ENCODE measurements around the gene VPS26B. TPM values are rescaled to one million over a fixed set of nuclear protein-coding genes. Genes with fewer than 3 reads are reported as not detected.
"Not testable (repeated sequence)": the region's sequence is repeated elsewhere in the genome, so short reads cannot be mapped to it uniquely, and the experiment has no call there.

The VPS26B gene
- total RNA-seq, 1 experiment from 2014 or later = 69.4 TPM

GRCh38 chr11:134254433-134255183 is 30.1 kb downstream of the VPS26B start:
- H3K4me1 ChIP-seq (ENCODE audit: control insufficient read depth, insufficient read depth, low read length) = peaks cover 17% of the 10 kb centered on the region
- ChIA-PET CTCF (interaction anchor here (0.5 to 1.2 kb wide), 3 partner anchors 7 to 232 kb away, joined by 3 to 25 read pairs (median 4); no protein-coding TSS in a partner anchor), POLR2A (interaction anchor here (0.6 to 0.7 kb wide), 2 partner anchors 30 to 204 kb away, joined by 3 to 5 read pairs; partner anchors contain the start of gene VPS26B)
- no peak for DNase-seq (ENCODE audit: low read depth, low spot score)
- H3K27me3 ChIP-seq (ENCODE audit: control insufficient read depth, insufficient read depth, low read length) = no peaks in the 10 kb centered on the region
- no peak for TF ChIP-seq CTCF (IDR thresholded peaks at IDR 0.05)
- no peak for TF ChIP-seq REST (IDR thresholded peaks at IDR 0.05; ENCODE audit: insufficient read depth in 1 of 2, low read depth in 2 of 2, low read length in 1 of 2)
- TF ChIP-seq POLR2AphosphoS5 (IDR thresholded peaks at IDR 0.05; ENCODE audit: low read depth, low read length) = no peak
- no peak for TF ChIP-seq TCF7L2 (IDR thresholded peaks at IDR 0.05; ENCODE audit: low read depth, low read length)
- no peak for TF ChIP-seq SIN3A (IDR thresholded peaks at IDR 0.05; ENCODE audit: borderline replicate concordance, insufficient read depth, low read depth, low read length)
- in situ Hi-C loops (cut with HindIII; ENCODE audit: low pct_unique_long_range_greater_than_20kb, low sequenced_read_pairs) (no loop called here), intact Hi-C loops (cut with micrococcal nuclease; ENCODE audit: unreplicated experiment) (no loop called here)
- no peak for ATAC-seq
- H3K4me3 ChIP-seq (ENCODE audit: low read depth in 2 of 2, low read length in 2 of 2) = peak overlapping the region; percentile 99
- no peaks in the 10 kb centered on the region for H3K9me3 ChIP-seq (ENCODE audit: control insufficient read depth, insufficient read depth, low read depth, low read length)
- no peaks in the 10 kb centered on the region for H3K36me3 ChIP-seq (ENCODE audit: control insufficient read depth, insufficient read depth, low read length)
- H3K27ac ChIP-seq (ENCODE audit: low read length) = peak overlapping the region; percentile 73
- BruUV-seq (replicated peaks) = TSS peak; percentile 64

DNA sequence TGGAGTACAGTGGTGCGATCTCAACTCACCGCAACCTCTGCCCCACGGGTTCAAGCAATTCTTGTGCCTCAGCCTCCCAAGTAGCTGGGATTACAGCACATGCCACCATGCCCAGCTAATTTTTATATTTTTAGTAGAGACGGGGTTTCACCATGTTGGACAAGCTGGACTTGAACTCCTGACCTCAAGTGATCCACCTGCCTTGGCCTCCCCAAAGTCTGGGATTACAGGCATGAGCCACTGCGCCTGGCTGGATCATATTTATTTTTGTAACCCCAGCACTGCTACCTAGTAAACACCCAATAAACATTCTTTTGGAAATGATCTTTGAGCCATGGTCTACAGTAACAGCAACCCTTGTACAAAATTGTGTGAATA is 30.7 kb downstream of the VPS26B start:
- in situ Hi-C loops (cut with HindIII; ENCODE audit: low pct_unique_long_range_greater_than_20kb, low sequenced_read_pairs); H3K9me3 ChIP-seq (ENCODE audit: control insufficient read depth, insufficient read depth, low read depth, low read length); BruUV-seq (replicated peaks); H3K27me3 ChIP-seq (ENCODE audit: control insufficient read depth, insufficient read depth, low read length); ATAC-seq; H3K36me3 ChIP-seq (ENCODE audit: control insufficient read depth, insufficient read depth, low read length); H3K4me3 ChIP-seq (ENCODE audit: low read depth in 2 of 2, low read length in 2 of 2); intact Hi-C loops (cut with micrococcal nuclease; ENCODE audit: unreplicated experiment); CTCF ChIA-PET; H3K27ac ChIP-seq (ENCODE audit: low read length); DNase-seq (ENCODE audit: low read depth, low spot score): not testable (repeated sequence)
- POLR2A ChIA-PET = interaction anchor here (0.6 to 0.7 kb wide), 2 partner anchors 31 to 204 kb away, joined by 3 to 5 read pairs; partner anchors contain the start of gene VPS26B
- H3K4me1 ChIP-seq (ENCODE audit: control insufficient read depth, insufficient read depth, low read length) = peaks cover 17% of the 10 kb centered on the region

- Histone ChIP-seq H3K9me3 (ENCODE audit: control insufficient read depth, insufficient read depth, low read depth, low read length) (no peaks in the 10 kb centered on the region), H3K4me1 (ENCODE audit: control insufficient read depth, insufficient read depth, low read length) (peaks cover 13% of the 10 kb centered on the region), H3K4me3 (ENCODE audit: low read depth in 2 of 2, low read length in 2 of 2) (no peak overlapping the region), H3K27ac (ENCODE audit: low read length) (no peak overlapping the region), H3K27me3 (ENCODE audit: control insufficient read depth, insufficient read depth, low read length) (no peaks in the 10 kb centered on the region), H3K36me3 (ENCODE audit: control insufficient read depth, insufficient read depth, low read length) (0 out of 2 replicates have a peak, but pooled peaks cover 3% of the 10 kb centered on the region)
- no peak for TF ChIP-seq POLR2AphosphoS5 (IDR thresholded peaks at IDR 0.05; ENCODE audit: low read depth, low read length)
- no peak for TF ChIP-seq CTCF (IDR thresholded peaks at IDR 0.05)
- no TSS peak for BruUV-seq (replicated peaks)
- ChIA-PET POLR2A (no interaction called here), CTCF (no interaction called here)
- in situ Hi-C loops (cut with HindIII; ENCODE audit: low pct_unique_long_range_greater_than_20kb, low sequenced_read_pairs) = no loop called here
- no peak for ATAC-seq
- DNase-seq (ENCODE audit: low read depth, low spot score) = no peak
- intact Hi-C loops (cut with micrococcal nuclease; ENCODE audit: unreplicated experiment) = no loop called here
Observed at GRCh38 chr11:134257101-134257500, 32.6 kb downstream of the VPS26B start.

Data from Panc1 (cell line).